Fibroblast of pulmonary artery (primary cell): ENCODE results near the gene ARHGAP24.

Experiments
- DNase-seq: peaks from one replicate; pipeline ENCODE4 v3.0.0-alpha.2; 2010; ENCODE audit warnings: low read depth
- H3K4me3 ChIP-seq: replicated peaks from 2 replicates; pipeline ENCODE4 v1.5.1; 2011; ENCODE audit warnings: low read depth, mild to moderate bottlenecking, control low read depth, low read length, moderate library complexity
- TF ChIP-seq, protein P1 (sequence below): IDR thresholded peaks from 2 replicates; pipeline ENCODE4 v1.5.1; 2011; ENCODE audit warnings: mild to moderate bottlenecking, control low read depth, low read length, inconsistent platforms; ENCODE audit errors: missing control alignments

Gene ARHGAP24

DNA sequence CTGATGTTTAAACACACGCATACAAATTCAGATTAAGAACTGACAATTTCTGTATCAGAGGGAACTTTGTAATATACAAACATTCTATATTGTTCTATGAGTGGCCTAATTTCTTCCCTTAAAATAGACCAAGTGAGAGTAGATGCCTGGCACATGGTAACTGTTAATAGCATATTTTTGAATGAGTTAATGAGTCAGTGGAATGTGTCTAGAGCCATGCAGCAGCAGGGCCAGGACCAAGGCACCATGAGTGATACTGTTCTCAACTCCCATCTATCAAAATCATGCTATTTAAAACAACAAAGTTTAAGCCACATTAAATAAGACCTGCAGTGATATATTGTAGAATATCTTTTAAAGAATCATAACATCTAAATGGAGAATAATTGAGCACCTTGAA, 98.3 kb downstream of the ARHGAP24 start:
- H3K4me3 ChIP-seq, result no peak overlapping the region
- TF ChIP-seq, protein P1, sequence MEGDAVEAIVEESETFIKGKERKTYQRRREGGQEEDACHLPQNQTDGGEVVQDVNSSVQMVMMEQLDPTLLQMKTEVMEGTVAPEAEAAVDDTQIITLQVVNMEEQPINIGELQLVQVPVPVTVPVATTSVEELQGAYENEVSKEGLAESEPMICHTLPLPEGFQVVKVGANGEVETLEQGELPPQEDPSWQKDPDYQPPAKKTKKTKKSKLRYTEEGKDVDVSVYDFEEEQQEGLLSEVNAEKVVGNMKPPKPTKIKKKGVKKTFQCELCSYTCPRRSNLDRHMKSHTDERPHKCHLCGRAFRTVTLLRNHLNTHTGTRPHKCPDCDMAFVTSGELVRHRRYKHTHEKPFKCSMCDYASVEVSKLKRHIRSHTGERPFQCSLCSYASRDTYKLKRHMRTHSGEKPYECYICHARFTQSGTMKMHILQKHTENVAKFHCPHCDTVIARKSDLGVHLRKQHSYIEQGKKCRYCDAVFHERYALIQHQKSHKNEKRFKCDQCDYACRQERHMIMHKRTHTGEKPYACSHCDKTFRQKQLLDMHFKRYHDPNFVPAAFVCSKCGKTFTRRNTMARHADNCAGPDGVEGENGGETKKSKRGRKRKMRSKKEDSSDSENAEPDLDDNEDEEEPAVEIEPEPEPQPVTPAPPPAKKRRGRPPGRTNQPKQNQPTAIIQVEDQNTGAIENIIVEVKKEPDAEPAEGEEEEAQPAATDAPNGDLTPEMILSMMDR, result no peak
- DNase-seq, result no peak

DNA sequence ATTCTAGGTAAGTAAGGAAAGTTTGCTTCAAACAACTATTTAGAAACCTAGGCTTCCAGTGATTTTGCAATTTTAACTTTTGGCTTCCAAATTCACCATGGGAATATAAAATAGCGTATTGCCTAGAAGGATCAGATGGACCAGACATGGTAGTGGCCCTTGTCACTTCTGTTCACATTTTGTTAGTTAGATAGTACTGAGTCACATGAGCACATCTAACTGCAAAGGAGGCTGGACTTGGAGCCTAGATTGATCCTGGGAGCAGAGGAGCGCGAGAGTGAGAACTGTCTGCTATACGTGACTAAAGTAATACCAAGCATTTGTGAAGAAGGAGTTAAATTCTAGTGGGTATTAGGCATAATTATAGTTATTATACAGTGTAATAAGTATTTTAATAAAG, 102.4 kb downstream of the ARHGAP24 start:
- TF ChIP-seq, protein P1, result no peak
- no peak for DNase-seq

DNA sequence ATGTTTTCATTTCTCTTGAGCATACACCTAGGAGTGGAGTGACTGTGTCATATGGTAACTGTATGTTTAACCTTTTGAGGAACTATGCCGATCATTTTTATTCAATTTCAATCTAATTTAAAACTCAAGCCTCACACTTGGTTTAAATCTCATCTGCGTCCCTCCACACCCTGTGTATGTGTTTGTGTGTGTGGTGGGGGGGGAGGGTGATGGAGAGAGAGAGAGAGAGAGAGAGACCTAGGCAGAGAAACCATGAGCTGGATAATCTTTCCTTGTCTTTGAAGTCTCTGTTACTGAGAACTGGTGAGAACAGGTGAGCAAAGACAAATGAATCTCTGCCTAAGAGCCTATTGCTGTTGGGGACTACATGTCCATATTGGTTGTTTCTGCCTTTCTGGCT, 105.0 kb downstream of the ARHGAP24 start:
- no peak overlapping the region for H3K4me3 ChIP-seq
- TF ChIP-seq, protein P1, result no peak
- no peak for DNase-seq

More for the DNA sequence above, 102.4 kb downstream of the ARHGAP24 start:
- H3K4me3 ChIP-seq, result no peak overlapping the region

DNA sequence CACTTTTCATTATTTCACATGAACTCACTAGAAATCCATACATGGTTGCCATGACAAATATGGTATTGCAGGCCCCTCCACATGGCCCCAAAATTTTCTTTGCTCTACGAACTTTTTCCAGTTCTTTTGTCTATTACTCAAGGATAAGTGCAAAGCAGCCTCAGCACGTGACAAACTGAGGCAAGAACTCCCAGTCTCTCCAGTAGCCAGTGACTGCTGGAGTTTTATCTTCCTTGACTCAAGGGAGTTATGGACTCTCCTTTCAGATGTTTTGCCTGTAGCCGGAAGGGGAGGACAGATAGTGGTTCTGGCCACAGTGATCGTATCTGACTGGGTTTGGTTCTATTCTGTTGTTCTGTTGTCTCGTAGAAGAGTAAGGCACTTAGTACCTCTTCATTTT, 105.5 kb downstream of the ARHGAP24 start:
- no peak overlapping the region for H3K4me3 ChIP-seq
- DNase-seq, result no peak
- TF ChIP-seq, protein P1, result no peak

DNA sequence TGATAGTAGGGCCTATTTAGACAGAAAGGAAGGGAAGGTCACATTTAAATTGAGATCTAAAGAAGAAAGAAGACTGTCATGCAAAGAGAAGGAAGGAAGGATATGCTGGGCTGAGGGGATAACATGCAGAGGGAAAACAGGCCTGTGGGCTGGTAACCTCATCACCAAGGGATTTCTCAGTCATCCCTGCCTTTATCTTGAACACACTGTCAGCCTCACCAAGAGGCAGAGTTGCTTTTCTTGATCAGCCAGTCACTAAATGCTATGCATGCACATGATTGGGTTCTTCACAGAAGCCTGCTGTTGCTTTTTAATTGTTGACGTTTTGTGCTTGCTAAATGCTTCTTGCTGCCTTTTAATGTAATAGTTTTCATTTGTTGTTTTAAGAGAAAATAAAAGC, 113.0 kb downstream of the ARHGAP24 start:
- no peak for DNase-seq
- TF ChIP-seq, protein P1, result no peak
- no peak overlapping the region for H3K4me3 ChIP-seq

DNA sequence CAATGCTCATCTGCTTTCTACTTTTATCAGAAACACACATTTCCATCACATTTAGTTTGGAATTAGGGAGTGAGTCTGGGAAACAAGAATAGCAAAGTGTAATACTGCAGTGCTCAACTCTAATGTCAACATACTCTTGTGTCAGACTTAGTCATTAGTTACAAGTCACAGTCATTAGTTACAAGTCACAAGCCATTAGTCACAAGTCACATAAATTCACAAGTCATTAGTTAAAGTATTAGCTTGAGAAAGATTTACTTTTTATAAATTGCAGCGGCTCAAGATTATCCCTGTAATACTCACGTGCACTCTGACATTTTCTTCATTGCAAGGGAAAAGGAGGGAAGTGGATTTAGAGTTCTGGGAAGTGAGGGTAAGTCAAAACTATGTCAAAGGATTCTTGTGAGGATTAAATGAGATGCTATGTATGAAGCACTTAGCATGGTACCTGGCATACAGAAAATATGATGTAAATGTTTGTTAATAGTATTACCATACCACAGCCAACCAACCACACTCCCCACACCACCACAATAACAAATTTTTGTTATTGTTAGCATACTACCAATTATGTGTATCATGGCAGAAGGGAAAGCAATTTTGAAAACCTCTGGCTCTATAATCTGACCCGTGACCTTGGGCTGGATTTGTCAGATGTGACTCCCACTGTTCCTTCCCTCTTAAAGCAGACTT, 116.6 kb downstream of the ARHGAP24 start:
- no peak for DNase-seq
- no peak overlapping the region for H3K4me3 ChIP-seq
- TF ChIP-seq, protein P1, result no peak
